ENCODE results near the gene PFDN1.
A peak's percentile ranks its signal among the peaks of the same experiment; 100 is the strongest.

Gene PFDN1

GRCh38 chr5:140298183-140298601, 4.7 kb downstream of the PFDN1 start:
- H3F3A ChIP-seq (ENCODE audit: insufficient read depth, low read length), result peaks cover 15% of the 10 kb centered on the region
- TF ChIP-seq CTCF (IDR thresholded peaks at IDR 0.05; ENCODE audit: low read length) (no peak), EZH2 (IDR thresholded peaks at IDR 0.05; ENCODE audit: borderline replicate concordance, low read length) (no peak)
- H3K79me2 ChIP-seq (ENCODE audit: insufficient read depth, low read length), result peaks cover 74% of the 10 kb centered on the region
- H3K4me3 ChIP-seq (ENCODE audit: low read depth, low read length, poor library complexity, severe bottlenecking), result no peak overlapping the region
- peaks cover 28% of the 10 kb centered on the region for H3K36me3 ChIP-seq (ENCODE audit: insufficient read depth, low read length)
- H3K27me3 ChIP-seq (ENCODE audit: insufficient read depth, low read length), result no peaks in the 10 kb centered on the region
- no peaks in the 10 kb centered on the region for H4K20me1 ChIP-seq (ENCODE audit: insufficient read depth, low read length)
- H3K4me2 ChIP-seq (ENCODE audit: low read length), result no peak overlapping the region
- H3K27ac ChIP-seq (ENCODE audit: low read depth, low read length, poor library complexity, severe bottlenecking), result no peak overlapping the region
- no peak overlapping the region for H3K9ac ChIP-seq (ENCODE audit: low read length)
- H3K9me2 ChIP-seq (ENCODE audit: low read depth, low read length), result no peaks in the 10 kb centered on the region
- no peak overlapping the region for H2AFZ ChIP-seq (ENCODE audit: low read length)
- H3K4me1 ChIP-seq (ENCODE audit: insufficient read depth, low read length, severe bottlenecking), result peaks cover 64% of the 10 kb centered on the region
- H3K9me3 ChIP-seq (ENCODE audit: low read length), result no peaks in the 10 kb centered on the region

GRCh38 chr5:140297283-140297682, 5.6 kb downstream of the PFDN1 start:
- Histone ChIP-seq H3K4me1 (ENCODE audit: insufficient read depth, low read length, severe bottlenecking) (peaks cover 71% of the 10 kb centered on the region), H3K27me3 (ENCODE audit: insufficient read depth, low read length) (no peaks in the 10 kb centered on the region), H3K79me2 (ENCODE audit: insufficient read depth, low read length) (peaks cover 78% of the 10 kb centered on the region), H3K9ac (ENCODE audit: low read length) (no peak overlapping the region), H3K36me3 (ENCODE audit: insufficient read depth, low read length) (peaks cover 28% of the 10 kb centered on the region), H3F3A (ENCODE audit: insufficient read depth, low read length) (peaks cover 15% of the 10 kb centered on the region), H4K20me1 (ENCODE audit: insufficient read depth, low read length) (no peaks in the 10 kb centered on the region), H3K4me3 (ENCODE audit: low read depth, low read length, poor library complexity, severe bottlenecking) (no peak overlapping the region), H2AFZ (ENCODE audit: low read length) (no peak overlapping the region), H3K9me3 (ENCODE audit: low read length) (no peaks in the 10 kb centered on the region), H3K27ac (ENCODE audit: low read depth, low read length, poor library complexity, severe bottlenecking) (no peak overlapping the region), H3K9me2 (ENCODE audit: low read depth, low read length) (no peaks in the 10 kb centered on the region), H3K4me2 (ENCODE audit: low read length) (no peak overlapping the region)
- TF ChIP-seq CTCF (IDR thresholded peaks at IDR 0.05; ENCODE audit: low read length) (no peak), EZH2 (IDR thresholded peaks at IDR 0.05; ENCODE audit: borderline replicate concordance, low read length) (no peak)

GRCh38 chr5:140296289-140296688, 6.6 kb downstream of the PFDN1 start:
- Histone ChIP-seq H3K9me2 (ENCODE audit: low read depth, low read length) (no peaks in the 10 kb centered on the region), H3K79me2 (ENCODE audit: insufficient read depth, low read length) (peaks cover 78% of the 10 kb centered on the region), H3K9me3 (ENCODE audit: low read length) (no peaks in the 10 kb centered on the region), H3K9ac (ENCODE audit: low read length) (peak overlapping the region; percentile 67; the same call in 1 of the 2 replicates), H3K36me3 (ENCODE audit: insufficient read depth, low read length) (peaks cover 28% of the 10 kb centered on the region), H3K4me1 (ENCODE audit: insufficient read depth, low read length, severe bottlenecking) (peaks cover 71% of the 10 kb centered on the region), H3F3A (ENCODE audit: insufficient read depth, low read length) (peaks cover 15% of the 10 kb centered on the region), H4K20me1 (ENCODE audit: insufficient read depth, low read length) (no peaks in the 10 kb centered on the region), H3K4me3 (ENCODE audit: low read depth, low read length, poor library complexity, severe bottlenecking) (no peak overlapping the region), H2AFZ (ENCODE audit: low read length) (no peak overlapping the region), H3K27ac (ENCODE audit: low read depth, low read length, poor library complexity, severe bottlenecking) (peak overlapping the region; percentile 80), H3K4me2 (ENCODE audit: low read length) (peak overlapping the region; percentile 65), H3K27me3 (ENCODE audit: insufficient read depth, low read length) (no peaks in the 10 kb centered on the region)
- TF ChIP-seq EZH2 (IDR thresholded peaks at IDR 0.05; ENCODE audit: borderline replicate concordance, low read length) (no peak), CTCF (IDR thresholded peaks at IDR 0.05; ENCODE audit: low read length) (no peak)
